HEK293 (cell line): ENCODE data around the gene MED6.

Experiments used
- CTCF ChIA-PET: fragments of 350-600 bp; formaldehyde crosslinking; extraction: SDS; loops from one replicate; lab custom pipeline; 2021; ENCODE audit warnings: antibody characterized with exemption; lab: Yijun Ruan, JAX
- POLR2A ChIA-PET: fragments of 300-600 bp; formaldehyde crosslinking; extraction: SDS; loops from one replicate; lab custom pipeline; 2020; ENCODE audit warnings: antibody characterized with exemption, inconsistent platforms; lab: Yijun Ruan, JAX
- H3K27ac ChIP-seq: fragments of 200-500 bp; sonication (Bioruptor generic); 2 replicates; pipeline ENCODE4 v1.5.1; 2014; ENCODE audit warnings: low read depth, low read length, control low read depth, inconsistent platforms; ENCODE audit errors: extremely low read depth
- H3K36me3 ChIP-seq, 2 experiments: fragments of 200-500 bp in 1 of 2; sonication (Bioruptor generic) in 1 of 2; 1 replicate in 1 of 2; 2 replicates in 1 of 2; pipeline ENCODE4 v1.5.1; 2014 to 2017; ENCODE audit warnings: inconsistent platforms in 2 of 2, low read length in 2 of 2; ENCODE audit not compliant: control insufficient read depth in 2 of 2, insufficient read depth in 1 of 2
- H3K4me1 ChIP-seq: fragments of 200-500 bp; sonication (Bioruptor generic); 2 replicates; pipeline ENCODE4 v1.5.1; 2014; ENCODE audit warnings: mild to moderate bottlenecking, low read length, inconsistent platforms; ENCODE audit not compliant: control insufficient read depth, insufficient read depth
- H3K4me3 ChIP-seq: 2 replicates; pipeline ENCODE4 v1.5.1; 2011; ENCODE audit warnings: low read depth, mild to moderate bottlenecking, control low read depth, low read length, moderate library complexity
- H3K9me3 ChIP-seq: fragments of 200-500 bp; sonication (Bioruptor generic); 2 replicates; pipeline ENCODE4 v1.5.1; 2014; ENCODE audit warnings: low read depth, low read length, inconsistent platforms; ENCODE audit not compliant: control insufficient read depth, insufficient read depth
- GLI2 ChIP-seq: fragments of 450-650 bp; formaldehyde crosslinking; IDR thresholded peaks from 2 replicates; pipeline ENCODE4; 2017; ENCODE audit warnings: missing biosample characterization, missing genetic modification characterization, low read depth, borderline replicate concordance
- GLIS2 ChIP-seq: fragments of 450-650 bp; formaldehyde crosslinking; IDR thresholded peaks from 2 replicates; pipeline ENCODE4 v1.5.1; 2016; ENCODE audit warnings: missing biosample characterization, missing genetic modification characterization
- KLF1 ChIP-seq: fragments of 450-650 bp; formaldehyde crosslinking; IDR thresholded peaks from 2 replicates; pipeline ENCODE4 v1.5.1; 2016; ENCODE audit warnings: missing biosample characterization, missing genetic modification characterization
- KLF10 ChIP-seq: fragments of 450-650 bp; IDR thresholded peaks from 2 replicates; pipeline ENCODE4 v1.5.1; 2018; ENCODE audit warnings: missing biosample characterization, mild to moderate bottlenecking, missing genetic modification characterization
- RBAK ChIP-seq: fragments of 450-650 bp; formaldehyde crosslinking; IDR thresholded peaks from 2 replicates; pipeline ENCODE4 v1.5.1; 2016; ENCODE audit warnings: missing biosample characterization, missing genetic modification characterization
- SALL2 ChIP-seq: fragments of 450-650 bp; formaldehyde crosslinking; IDR thresholded peaks from 2 replicates; pipeline ENCODE4 v1.5.0; 2017; ENCODE audit warnings: missing biosample characterization, mild to moderate bottlenecking, missing genetic modification characterization, borderline replicate concordance
- SP7 ChIP-seq: fragments of 450-650 bp; formaldehyde crosslinking; IDR thresholded peaks from 2 replicates; pipeline ENCODE4 v1.5.1; 2016; ENCODE audit warnings: missing biosample characterization, missing genetic modification characterization
- TRIM28 ChIP-seq: IDR thresholded peaks from 2 replicates; pipeline ENCODE4 v1.6.1; 2011; ENCODE audit warnings: low read length, control low read depth, borderline replicate concordance
- TSHZ1 ChIP-seq: fragments of 450-650 bp; formaldehyde crosslinking; IDR thresholded peaks from 2 replicates; pipeline ENCODE4 v1.5.1; 2016; ENCODE audit warnings: missing biosample characterization, missing genetic modification characterization, borderline replicate concordance
- ZFP3 ChIP-seq: fragments of 450-650 bp; formaldehyde crosslinking; IDR thresholded peaks from 2 replicates; pipeline ENCODE4 v1.5.1; 2016; ENCODE audit warnings: low read depth, missing biosample characterization, missing genetic modification characterization
- ZNF10 ChIP-seq: fragments of 450-650 bp; formaldehyde crosslinking; IDR thresholded peaks from 2 replicates; pipeline ENCODE4 v1.5.1; 2017; ENCODE audit warnings: missing biosample characterization, missing genetic modification characterization
- ZNF133 ChIP-seq: fragments of 450-650 bp; formaldehyde crosslinking; IDR thresholded peaks from 2 replicates; pipeline ENCODE4 v1.5.1; 2016; ENCODE audit warnings: missing biosample characterization, missing genetic modification characterization
- ZNF146 ChIP-seq: fragments of 450-650 bp; formaldehyde crosslinking; IDR thresholded peaks from 2 replicates; pipeline ENCODE4 v1.5.1; 2016; ENCODE audit warnings: missing biosample characterization, missing genetic modification characterization
- ZNF2 ChIP-seq: fragments of 450-650 bp; formaldehyde crosslinking; IDR thresholded peaks from 2 replicates; pipeline ENCODE4 v1.5.1; 2016; ENCODE audit warnings: missing biosample characterization, missing genetic modification characterization
- ZNF266 ChIP-seq: fragments of 450-650 bp; formaldehyde crosslinking; IDR thresholded peaks from 2 replicates; pipeline ENCODE4 v1.5.1; 2016; ENCODE audit warnings: missing biosample characterization, missing genetic modification characterization, low read depth
- ZNF354C ChIP-seq: fragments of 450-650 bp; formaldehyde crosslinking; IDR thresholded peaks from 2 replicates; pipeline ENCODE4 v1.5.1; 2016; ENCODE audit warnings: missing biosample characterization, missing genetic modification characterization, low read depth, borderline replicate concordance
- ZNF433 ChIP-seq: fragments of 450-650 bp; formaldehyde crosslinking; IDR thresholded peaks from 2 replicates; pipeline ENCODE4 v1.5.1; 2016; ENCODE audit warnings: missing biosample characterization, missing genetic modification characterization, low read depth
- ZNF48 ChIP-seq: fragments of 450-650 bp; formaldehyde crosslinking; IDR thresholded peaks from 2 replicates; pipeline ENCODE4 v1.5.1; 2016; ENCODE audit warnings: missing biosample characterization, missing genetic modification characterization
- ZNF510 ChIP-seq: fragments of 450-650 bp; formaldehyde crosslinking; IDR thresholded peaks from 2 replicates; pipeline ENCODE4 v1.5.1; 2018; ENCODE audit warnings: mild to moderate bottlenecking, missing genetic modification characterization, missing biosample characterization; ENCODE audit not compliant: insufficient replicate concordance
- ZNF571 ChIP-seq: fragments of 450-650 bp; formaldehyde crosslinking; IDR thresholded peaks from 2 replicates; pipeline ENCODE4 v1.5.0; 2017; ENCODE audit warnings: missing biosample characterization, missing genetic modification characterization
- ZNF621 ChIP-seq: fragments of 450-650 bp; formaldehyde crosslinking; IDR thresholded peaks from 2 replicates; pipeline ENCODE4 v1.5.1; 2017; ENCODE audit warnings: missing biosample characterization, missing genetic modification characterization
- ZNF645 ChIP-seq: fragments of 450-650 bp; formaldehyde crosslinking; IDR thresholded peaks from 2 replicates; pipeline ENCODE4; 2016; ENCODE audit warnings: missing biosample characterization, missing genetic modification characterization
- ZNF664 ChIP-seq: fragments of 450-650 bp; formaldehyde crosslinking; IDR thresholded peaks from 2 replicates; pipeline ENCODE4 v1.5.1; 2016; ENCODE audit warnings: missing biosample characterization, missing genetic modification characterization
- ZNF701 ChIP-seq: fragments of 450-650 bp; formaldehyde crosslinking; IDR thresholded peaks from 2 replicates; pipeline ENCODE4 v1.5.1; 2016; ENCODE audit warnings: missing biosample characterization, missing genetic modification characterization
- ZNF76 ChIP-seq: fragments of 450-650 bp; formaldehyde crosslinking; IDR thresholded peaks from 2 replicates; pipeline ENCODE4; 2016; ENCODE audit warnings: low read depth, missing biosample characterization, missing genetic modification characterization, borderline replicate concordance
- ZNF830 ChIP-seq: fragments of 450-650 bp; IDR thresholded peaks from 2 replicates; pipeline ENCODE4 v1.5.0; 2018; ENCODE audit warnings: missing biosample characterization, missing genetic modification characterization, low read depth, mild to moderate bottlenecking, moderate library complexity
- ZNF843 ChIP-seq: fragments of 450-650 bp; formaldehyde crosslinking; IDR thresholded peaks from 2 replicates; pipeline ENCODE4 v1.5.1; 2016; ENCODE audit warnings: missing biosample characterization, missing genetic modification characterization
- ZSCAN23 ChIP-seq: fragments of 450-650 bp; formaldehyde crosslinking; IDR thresholded peaks from 2 replicates; pipeline ENCODE4 v1.5.1; 2016; ENCODE audit warnings: missing biosample characterization, missing genetic modification characterization
- TF ChIP-seq, protein P1 (sequence below): IDR thresholded peaks from 2 replicates; pipeline ENCODE4 v1.6.1; 2011; ENCODE audit warnings: mild to moderate bottlenecking, low read depth, low read length, borderline replicate concordance
- TF ChIP-seq, protein P2 (sequence below): fragments of 450-650 bp; formaldehyde crosslinking; IDR thresholded peaks from 2 replicates; pipeline ENCODE4 v1.5.1; 2016; ENCODE audit warnings: missing biosample characterization, missing genetic modification characterization

Gene MED6

DNA sequence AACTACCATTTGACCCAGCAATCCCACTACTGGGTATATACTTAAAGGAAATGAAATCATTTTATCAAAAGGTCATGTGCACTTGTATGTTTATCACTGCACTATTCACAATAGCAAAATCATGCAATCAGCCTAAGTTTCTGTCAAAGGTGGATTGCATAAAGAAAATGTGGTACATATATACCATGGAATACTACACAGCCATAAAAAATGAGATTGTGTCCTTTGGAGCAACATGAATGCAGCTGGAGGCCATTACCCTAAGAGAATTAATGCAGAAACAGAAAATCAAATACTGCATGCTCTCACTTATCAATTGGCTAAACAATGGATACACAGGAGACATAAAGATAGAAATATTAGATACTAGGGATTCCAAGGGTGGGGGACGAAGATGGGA, 27.4 kb downstream of the MED6 start:
- H3K27ac ChIP-seq: no peak overlapping the region
- POLR2A ChIA-PET: no interaction called here
- H3K36me3 ChIP-seq: peaks cover 8 to 20% of the 10 kb centered on the region in 2 experiments
- peak; percentile 52; the same call in 1 of the 2 replicates for TF ChIP-seq ZNF146 (tag by site-specific recombination)
- TF ChIP-seq ZNF433 (tag by site-specific recombination): no peak
- TF ChIP-seq GLI2 (tag by site-specific recombination): no peak
- no peaks in the 10 kb centered on the region for H3K4me1 ChIP-seq
- H3K4me3 ChIP-seq: no peak overlapping the region
- CTCF ChIA-PET: no interaction called here
- no peaks in the 10 kb centered on the region for H3K9me3 ChIP-seq

GRCh38 chr14:70571139-70571538, 29.3 kb downstream of the MED6 start:
- ChIA-PET POLR2A (no interaction called here), CTCF (no interaction called here)
- TF ChIP-seq GLIS2 (tag by site-specific recombination): no peak
- TF ChIP-seq, protein P1, sequence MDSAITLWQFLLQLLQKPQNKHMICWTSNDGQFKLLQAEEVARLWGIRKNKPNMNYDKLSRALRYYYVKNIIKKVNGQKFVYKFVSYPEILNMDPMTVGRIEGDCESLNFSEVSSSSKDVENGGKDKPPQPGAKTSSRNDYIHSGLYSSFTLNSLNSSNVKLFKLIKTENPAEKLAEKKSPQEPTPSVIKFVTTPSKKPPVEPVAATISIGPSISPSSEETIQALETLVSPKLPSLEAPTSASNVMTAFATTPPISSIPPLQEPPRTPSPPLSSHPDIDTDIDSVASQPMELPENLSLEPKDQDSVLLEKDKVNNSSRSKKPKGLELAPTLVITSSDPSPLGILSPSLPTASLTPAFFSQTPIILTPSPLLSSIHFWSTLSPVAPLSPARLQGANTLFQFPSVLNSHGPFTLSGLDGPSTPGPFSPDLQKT: no peak
- no peak for TF ChIP-seq SP7 (tag by site-specific recombination)
- TF ChIP-seq ZNF266: no peak
- TF ChIP-seq ZNF830 (tag by site-specific recombination): no peak
- TF ChIP-seq ZNF664 (tag by site-specific recombination): no peak
- no peak for TF ChIP-seq SALL2
- no peak for TF ChIP-seq ZNF510 (tag by site-specific recombination)
- no peak for TF ChIP-seq ZNF48 (tag by site-specific recombination)
- no peak for TF ChIP-seq ZNF701 (tag by site-specific recombination)
- TF ChIP-seq TRIM28: no peak
- TF ChIP-seq ZNF843 (tag by site-specific recombination): no peak
- TF ChIP-seq ZNF645: no peak
- TF ChIP-seq KLF1 (tag by site-specific recombination): no peak
- no peak for TF ChIP-seq ZNF133 (tag by site-specific recombination)
- TF ChIP-seq KLF10: no peak
- no peak for TF ChIP-seq ZNF2
- no peak for TF ChIP-seq RBAK (tag by site-specific recombination)

GRCh38 chr14:70567791-70568190, 32.7 kb downstream of the MED6 start:
- POLR2A ChIA-PET: interaction anchor here (0.5 kb wide), 1 partner anchor 230 kb away, joined by 4 read pairs; no protein-coding TSS in a partner anchor
- Histone ChIP-seq H3K4me1 (no peaks in the 10 kb centered on the region), H3K27ac (no peak overlapping the region), H3K36me3 (peaks cover 15 to 28% of the 10 kb centered on the region in 2 experiments), H3K9me3 (no peaks in the 10 kb centered on the region), H3K4me3 (no peak overlapping the region)
- CTCF ChIA-PET: interaction anchor here (0.6 to 1.4 kb wide), 4 partner anchors 10 to 429 kb away, joined by 3 to 10 read pairs (median 3); no protein-coding TSS in a partner anchor
- TF ChIP-seq ZNF76 (tag by site-specific recombination): no peak
- TF ChIP-seq ZFP3 (tag by site-specific recombination): no peak
- no peak for TF ChIP-seq TSHZ1 (tag by site-specific recombination)
- TF ChIP-seq ZNF10 (tag by site-specific recombination): no peak
- no peak for TF ChIP-seq ZNF510 (tag by site-specific recombination)
- no peak for TF ChIP-seq ZNF621 (tag by site-specific recombination)
- TF ChIP-seq ZNF571 (tag by site-specific recombination): no peak
- no peak for TF ChIP-seq ZSCAN23 (tag by site-specific recombination)
- TF ChIP-seq, protein P2, sequence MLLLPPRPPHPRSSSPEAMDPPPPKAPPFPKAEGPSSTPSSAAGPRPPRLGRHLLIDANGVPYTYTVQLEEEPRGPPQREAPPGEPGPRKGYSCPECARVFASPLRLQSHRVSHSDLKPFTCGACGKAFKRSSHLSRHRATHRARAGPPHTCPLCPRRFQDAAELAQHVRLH (tag by site-specific recombination): no peak
- no peak for TF ChIP-seq ZNF354C (tag by site-specific recombination)

More at GRCh38 chr14:70571139-70571538, 29.3 kb downstream of the MED6 start:
- Histone ChIP-seq H3K36me3 (peaks cover 18 to 20% of the 10 kb centered on the region in 2 experiments), H3K4me3 (no peak overlapping the region), H3K27ac (no peak overlapping the region), H3K9me3 (no peaks in the 10 kb centered on the region), H3K4me1 (no peaks in the 10 kb centered on the region)
